DOHH2 (cell line): ENCODE data around the gene ARHGAP11B.

Experiments
- EZH2phosphoT487 ChIP-seq: fragments of 200-600 bp; sonication (generic); IDR thresholded peaks from 2 replicates; pipeline ENCODE4 v1.6.1; 2017; ENCODE audit warnings: borderline replicate concordance, mild to moderate bottlenecking, antibody characterized with exemption, low read length, moderate library complexity, mixed read lengths
- TF ChIP-seq, protein P1 (sequence below): fragments of 200-600 bp; sonication (generic); IDR thresholded peaks from one replicate; pipeline ENCODE4 v1.5.1; 2014; ENCODE audit warnings: antibody characterized with exemption, mild to moderate bottlenecking, low read depth, low read length; ENCODE audit not compliant: poor library complexity, severe bottlenecking

- TF ChIP-seq, protein P1, sequence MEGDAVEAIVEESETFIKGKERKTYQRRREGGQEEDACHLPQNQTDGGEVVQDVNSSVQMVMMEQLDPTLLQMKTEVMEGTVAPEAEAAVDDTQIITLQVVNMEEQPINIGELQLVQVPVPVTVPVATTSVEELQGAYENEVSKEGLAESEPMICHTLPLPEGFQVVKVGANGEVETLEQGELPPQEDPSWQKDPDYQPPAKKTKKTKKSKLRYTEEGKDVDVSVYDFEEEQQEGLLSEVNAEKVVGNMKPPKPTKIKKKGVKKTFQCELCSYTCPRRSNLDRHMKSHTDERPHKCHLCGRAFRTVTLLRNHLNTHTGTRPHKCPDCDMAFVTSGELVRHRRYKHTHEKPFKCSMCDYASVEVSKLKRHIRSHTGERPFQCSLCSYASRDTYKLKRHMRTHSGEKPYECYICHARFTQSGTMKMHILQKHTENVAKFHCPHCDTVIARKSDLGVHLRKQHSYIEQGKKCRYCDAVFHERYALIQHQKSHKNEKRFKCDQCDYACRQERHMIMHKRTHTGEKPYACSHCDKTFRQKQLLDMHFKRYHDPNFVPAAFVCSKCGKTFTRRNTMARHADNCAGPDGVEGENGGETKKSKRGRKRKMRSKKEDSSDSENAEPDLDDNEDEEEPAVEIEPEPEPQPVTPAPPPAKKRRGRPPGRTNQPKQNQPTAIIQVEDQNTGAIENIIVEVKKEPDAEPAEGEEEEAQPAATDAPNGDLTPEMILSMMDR, result no peak
- TF ChIP-seq EZH2phosphoT487, result no peak
Measured at GRCh38 chr15:30670056-30670455, 44.1 kb downstream of the ARHGAP11B start.
